K562 (cell line): ENCODE results near the gene AKT3. TPM values are rescaled to one million over a fixed set of nuclear protein-coding genes. Genes with fewer than 3 reads are reported as not detected.

ENCODE experiments used
- MAZ ChIP-seq, 2 experiments: fragments of 450-650 bp in 1 of 2; sonication (generic) in 1 of 2; formaldehyde crosslinking; IDR thresholded peaks in 1 of 2; conservative IDR thresholded peaks in 1 of 2; 2 replicates each; pipeline versions ENCODE4 v1.4.0 to v1.5.0; 2020; ENCODE audit warnings: mild to moderate bottlenecking in 1 of 2, missing genetic modification reagents in 1 of 2
- RBM34 ChIP-seq: fragments of 200-400 bp; formaldehyde crosslinking; IDR thresholded peaks from 2 replicates; pipeline ENCODE4 v1.6.1; 2018; ENCODE audit warnings: low read length, borderline replicate concordance; ENCODE audit not compliant: insufficient read depth
- SOX6 ChIP-seq: fragments of 450-650 bp; IDR thresholded peaks from 2 replicates; pipeline ENCODE4 v1.6.1; 2014; ENCODE audit warnings: mild to moderate bottlenecking
- SP1 ChIP-seq: sonication (generic); formaldehyde crosslinking; IDR thresholded peaks from 2 replicates; pipeline ENCODE4 v1.8.1; 2022; ENCODE audit warnings: mild to moderate bottlenecking, missing genetic modification reagents
- SRSF7 ChIP-seq: fragments of 200-400 bp; formaldehyde crosslinking; optimal IDR thresholded peaks from 2 replicates; pipeline ENCODE3; 2017; ENCODE audit warnings: mild to moderate bottlenecking, low read depth, low read length
- TEAD4 ChIP-seq, 2 experiments: sonication (generic) in 1 of 2; formaldehyde crosslinking in 1 of 2; IDR thresholded peaks; 2 replicates each; pipeline versions ENCODE4 v1.6.1 to v1.8.0; 2012 to 2022; ENCODE audit warnings: borderline replicate concordance in 1 of 2, inconsistent platforms in 1 of 2, low read length in 1 of 2, mild to moderate bottlenecking in 1 of 2, missing genetic modification reagents in 1 of 2
- ZNF232 ChIP-seq: sonication (generic); formaldehyde crosslinking; IDR thresholded peaks from 2 replicates; pipeline ENCODE4 v1.8.0; 2022; ENCODE audit warnings: mild to moderate bottlenecking, missing genetic modification reagents
- polyA plus RNA-seq, 8 experiments: library from polyadenylated mRNA; depleted of rRNA in 4 of 8; stranded (reverse) in 5 of 8; unstranded in 3 of 8; fragments of >200 nt; fragmentation: Nextera tagmentation in 2 of 8; fragmentation: Illumina TruSeq in 1 of 8; extraction: Ambion mirVana in 2 of 8; extraction: Trizol in 1 of 8; gene quantifications; 2 replicates each; pipeline versions ENCODE4 v1.2.1 to v1.2.3, GENCODE V29; 2011 to 2014; ENCODE audit warnings: inconsistent platforms in 1 of 8, missing spikeins in 1 of 8
- total RNA-seq, 7 experiments: library from RNA; depleted of rRNA in 6 of 7; stranded (reverse); fragments of >200 nt in 6 of 7; fragmentation: Illumina TruSeq in 2 of 7; extraction: Trizol in 2 of 7; gene quantifications; 2 replicates each; pipeline versions ENCODE4 v1.2.1 to v1.2.3, GENCODE V29; 2011 to 2021; ENCODE audit warnings: low replicate concordance in 1 of 7
- TF ChIP-seq, protein P1 (sequence below): fragments of 150-350 bp; conservative IDR thresholded peaks from 2 replicates; pipeline ENCODE4 v1.6.1; 2014; ENCODE audit warnings: low read length
- TF ChIP-seq, protein P2 (sequence below): IDR thresholded peaks from 3 replicates; pipeline ENCODE4 v1.6.1; 2011; ENCODE audit warnings: borderline replicate concordance, mild to moderate bottlenecking, moderate library complexity; ENCODE audit not compliant: insufficient read length; ENCODE audit errors: extremely low read depth

Gene AKT3
- total and polyA plus RNA-seq, 9 of the 15 experiments (the other 6 are each of a cell fraction or from before 2014, with no cell fraction given) = 0.04 to 0.54 (median 0.18) TPM; not detected in 1

DNA sequence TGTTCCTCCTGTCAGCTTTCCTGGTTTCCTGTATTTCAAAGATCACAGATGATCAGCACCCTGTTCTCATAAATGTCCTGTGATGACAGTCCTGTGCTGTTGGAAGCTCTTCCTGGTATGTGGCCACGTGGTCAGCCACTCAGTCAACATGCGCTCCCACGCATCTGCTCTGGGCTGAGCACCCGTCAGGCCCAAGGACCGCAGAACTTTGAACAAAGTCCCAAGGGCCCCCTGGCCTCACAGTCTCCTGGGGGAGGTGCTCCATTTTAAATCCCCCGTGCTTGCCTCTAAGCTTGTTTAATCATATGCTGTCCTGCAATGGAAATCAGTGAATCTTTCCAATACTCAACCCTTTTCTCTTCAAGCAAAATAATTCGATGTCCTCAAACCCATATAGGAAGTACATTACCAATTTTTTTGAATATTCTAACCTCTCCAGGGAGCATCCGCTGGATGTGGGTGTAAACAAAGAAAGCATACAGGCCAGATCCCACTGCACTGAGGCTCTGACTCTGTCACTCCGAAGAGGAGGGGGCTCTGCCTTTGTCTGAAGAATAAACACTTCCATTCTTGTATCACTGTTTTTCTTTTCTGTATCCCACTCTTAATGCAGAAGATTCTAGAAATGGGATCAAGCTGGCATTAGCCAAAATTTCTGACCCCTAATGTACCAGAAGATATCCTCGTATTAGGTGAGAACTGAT is 343.9 kb downstream of the AKT3 start (continued):
- TF ChIP-seq TEAD4 (IDR thresholded peaks at IDR 0.05; ENCODE audit: low read length) = peak; percentile 62; the same call in 1 of the 2 replicates
- TF ChIP-seq TEAD4 (CRISPR knock-in tag; IDR thresholded peaks at IDR 0.05; ENCODE audit: borderline replicate concordance) = no peak
- TF ChIP-seq SRSF7 = no peak
- TF ChIP-seq, protein P1, sequence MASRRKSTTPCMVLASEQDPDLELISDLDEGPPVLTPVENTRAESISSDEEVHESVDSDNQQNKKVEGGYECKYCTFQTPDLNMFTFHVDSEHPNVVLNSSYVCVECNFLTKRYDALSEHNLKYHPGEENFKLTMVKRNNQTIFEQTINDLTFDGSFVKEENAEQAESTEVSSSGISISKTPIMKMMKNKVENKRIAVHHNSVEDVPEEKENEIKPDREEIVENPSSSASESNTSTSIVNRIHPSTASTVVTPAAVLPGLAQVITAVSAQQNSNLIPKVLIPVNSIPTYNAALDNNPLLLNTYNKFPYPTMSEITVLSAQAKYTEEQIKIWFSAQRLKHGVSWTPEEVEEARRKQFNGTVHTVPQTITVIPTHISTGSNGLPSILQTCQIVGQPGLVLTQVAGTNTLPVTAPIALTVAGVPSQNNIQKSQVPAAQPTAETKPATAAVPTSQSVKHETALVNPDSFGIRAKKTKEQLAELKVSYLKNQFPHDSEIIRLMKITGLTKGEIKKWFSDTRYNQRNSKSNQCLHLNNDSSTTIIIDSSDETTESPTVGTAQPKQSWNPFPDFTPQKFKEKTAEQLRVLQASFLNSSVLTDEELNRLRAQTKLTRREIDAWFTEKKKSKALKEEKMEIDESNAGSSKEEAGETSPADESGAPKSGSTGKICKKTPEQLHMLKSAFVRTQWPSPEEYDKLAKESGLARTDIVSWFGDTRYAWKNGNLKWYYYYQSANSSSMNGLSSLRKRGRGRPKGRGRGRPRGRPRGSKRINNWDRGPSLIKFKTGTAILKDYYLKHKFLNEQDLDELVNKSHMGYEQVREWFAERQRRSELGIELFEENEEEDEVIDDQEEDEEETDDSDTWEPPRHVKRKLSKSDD = no peak
- no peak for TF ChIP-seq ZNF232 (CRISPR knock-in tag)
- TF ChIP-seq SOX6 = peak; percentile 57; the same call in 1 of the 2 replicates
- no peak for TF ChIP-seq SP1 (CRISPR knock-in tag)
- peak in 1 of 2 experiments; percentile 60; a peak in 2 of 4 replicates for TF ChIP-seq MAZ (CRISPR knock-in tag; conservative IDR thresholded peaks at IDR 0.05 in 1 of 2, IDR thresholded peaks at IDR 0.05 in 1 of 2)
- no peak for TF ChIP-seq RBM34
- TF ChIP-seq, protein P2, sequence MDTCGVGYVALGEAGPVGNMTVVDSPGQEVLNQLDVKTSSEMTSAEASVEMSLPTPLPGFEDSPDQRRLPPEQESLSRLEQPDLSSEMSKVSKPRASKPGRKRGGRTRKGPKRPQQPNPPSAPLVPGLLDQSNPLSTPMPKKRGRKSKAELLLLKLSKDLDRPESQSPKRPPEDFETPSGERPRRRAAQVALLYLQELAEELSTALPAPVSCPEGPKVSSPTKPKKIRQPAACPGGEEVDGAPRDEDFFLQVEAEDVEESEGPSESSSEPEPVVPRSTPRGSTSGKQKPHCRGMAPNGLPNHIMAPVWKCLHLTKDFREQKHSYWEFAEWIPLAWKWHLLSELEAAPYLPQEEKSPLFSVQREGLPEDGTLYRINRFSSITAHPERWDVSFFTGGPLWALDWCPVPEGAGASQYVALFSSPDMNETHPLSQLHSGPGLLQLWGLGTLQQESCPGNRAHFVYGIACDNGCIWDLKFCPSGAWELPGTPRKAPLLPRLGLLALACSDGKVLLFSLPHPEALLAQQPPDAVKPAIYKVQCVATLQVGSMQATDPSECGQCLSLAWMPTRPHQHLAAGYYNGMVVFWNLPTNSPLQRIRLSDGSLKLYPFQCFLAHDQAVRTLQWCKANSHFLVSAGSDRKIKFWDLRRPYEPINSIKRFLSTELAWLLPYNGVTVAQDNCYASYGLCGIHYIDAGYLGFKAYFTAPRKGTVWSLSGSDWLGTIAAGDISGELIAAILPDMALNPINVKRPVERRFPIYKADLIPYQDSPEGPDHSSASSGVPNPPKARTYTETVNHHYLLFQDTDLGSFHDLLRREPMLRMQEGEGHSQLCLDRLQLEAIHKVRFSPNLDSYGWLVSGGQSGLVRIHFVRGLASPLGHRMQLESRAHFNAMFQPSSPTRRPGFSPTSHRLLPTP = no peak
